NCI-H1092 (cell line): ENCODE measurements around the gene LIG3.
"Not testable (repeated sequence)": the region's sequence is repeated elsewhere in the genome, so short reads cannot be mapped to it uniquely, and the experiment has no call there.

Source experiments
- DNase-seq: peaks from one replicate; lab custom pipeline; 2025; lab: John Stamatoyannopoulos, UW

Gene LIG3

GRCh38 chr17:35044181-35044580 lies 63.9 kb downstream of the LIG3 start:
- no peak for DNase-seq

- not testable (repeated sequence) for DNase-seq
Observed at GRCh38 chr17:35045458-35045979, 65.2 kb downstream of the LIG3 start.

GRCh38 chr17:35046245-35046644 lies 65.9 kb downstream of the LIG3 start:
- DNase-seq, result no peak

GRCh38 chr17:35046740-35047283 lies 66.5 kb downstream of the LIG3 start:
- DNase-seq, result no peak

- DNase-seq, result no peak
Observed at GRCh38 chr17:35048685-35049379, 68.5 kb downstream of the LIG3 start.

GRCh38 chr17:35050170-35050569 lies 69.9 kb downstream of the LIG3 start:
- no peak for DNase-seq

GRCh38 chr17:35051183-35051578 lies 70.9 kb downstream of the LIG3 start:
- no peak for DNase-seq

GRCh38 chr17:35051579-35052240 lies 71.4 kb downstream of the LIG3 start:
- DNase-seq, result no peak

- no peak for DNase-seq
Observed at GRCh38 chr17:35052241-35052610, 71.9 kb downstream of the LIG3 start.

- no peak for DNase-seq
Observed at GRCh38 chr17:35052780-35053179, 72.5 kb downstream of the LIG3 start.

- DNase-seq, result no peak
Observed at GRCh38 chr17:35053204-35053603, 72.9 kb downstream of the LIG3 start.

- no peak for DNase-seq
Observed at GRCh38 chr17:35056013-35056412, 75.7 kb downstream of the LIG3 start.

- no peak for DNase-seq
Observed at GRCh38 chr17:35057332-35057915, 77.1 kb downstream of the LIG3 start.
